ENCODE measurements around the gene PSMA6. TPM values are rescaled to one million over a fixed set of nuclear protein-coding genes. Genes with fewer than 3 reads are reported as not detected.

The PSMA6 gene
- total RNA-seq, 4 donors from 2014 or later: 95.6 to 244 (median 169) TPM

- no peaks in the 10 kb centered on the region for H3K9me3 ChIP-seq
- no peaks in the 10 kb centered on the region for H3K27me3 ChIP-seq
- peaks cover 0 to 5% (median 0%) of the 10 kb centered on the region in 3 donors for H3K36me3 ChIP-seq
- no peak for DNase-seq
- WGBS, 2 donors: 9 to 10% methylated on average over 8 of the region's 8 CpGs
- H3K4me1 ChIP-seq: peaks cover 0 to 39% (median 6%) of the 10 kb centered on the region in 3 donors
- intact Hi-C loops (cut with DNase I): loop anchor here (5.0 kb wide), 1 partner anchor 120 kb away; no protein-coding TSS in a partner anchor
- no peak overlapping the region for H3K4me3 ChIP-seq
- H3K27ac ChIP-seq: no peak overlapping the region
- TF ChIP-seq, protein P1, sequence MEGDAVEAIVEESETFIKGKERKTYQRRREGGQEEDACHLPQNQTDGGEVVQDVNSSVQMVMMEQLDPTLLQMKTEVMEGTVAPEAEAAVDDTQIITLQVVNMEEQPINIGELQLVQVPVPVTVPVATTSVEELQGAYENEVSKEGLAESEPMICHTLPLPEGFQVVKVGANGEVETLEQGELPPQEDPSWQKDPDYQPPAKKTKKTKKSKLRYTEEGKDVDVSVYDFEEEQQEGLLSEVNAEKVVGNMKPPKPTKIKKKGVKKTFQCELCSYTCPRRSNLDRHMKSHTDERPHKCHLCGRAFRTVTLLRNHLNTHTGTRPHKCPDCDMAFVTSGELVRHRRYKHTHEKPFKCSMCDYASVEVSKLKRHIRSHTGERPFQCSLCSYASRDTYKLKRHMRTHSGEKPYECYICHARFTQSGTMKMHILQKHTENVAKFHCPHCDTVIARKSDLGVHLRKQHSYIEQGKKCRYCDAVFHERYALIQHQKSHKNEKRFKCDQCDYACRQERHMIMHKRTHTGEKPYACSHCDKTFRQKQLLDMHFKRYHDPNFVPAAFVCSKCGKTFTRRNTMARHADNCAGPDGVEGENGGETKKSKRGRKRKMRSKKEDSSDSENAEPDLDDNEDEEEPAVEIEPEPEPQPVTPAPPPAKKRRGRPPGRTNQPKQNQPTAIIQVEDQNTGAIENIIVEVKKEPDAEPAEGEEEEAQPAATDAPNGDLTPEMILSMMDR (IDR thresholded peaks at IDR 0.05): no peak
- TF ChIP-seq POLR2A (IDR thresholded peaks at IDR 0.05): no peak
These were observed 4.7 kb upstream of the PSMA6 start for GRCh38 chr14:35287431-35288013.

DNA sequence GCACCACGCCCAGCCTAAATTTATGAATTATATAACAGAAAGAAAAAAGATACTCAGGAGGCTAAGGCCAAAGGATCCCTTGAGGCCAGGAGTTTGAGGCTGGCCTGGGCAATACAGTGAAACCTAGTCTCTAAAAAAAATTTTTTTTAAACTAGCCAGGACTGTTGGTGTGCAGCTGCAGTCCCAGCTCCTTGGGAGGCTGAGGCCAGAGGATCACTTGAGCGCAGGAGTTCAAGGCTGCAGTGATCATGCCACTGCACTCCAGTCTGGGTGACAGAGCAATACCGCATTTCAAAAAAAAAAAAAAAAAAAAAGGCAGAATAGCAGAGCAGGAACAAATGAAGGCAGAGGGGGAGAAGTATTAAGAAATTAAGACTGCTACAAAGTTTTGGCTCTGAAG is 2.6 kb upstream of the PSMA6 start:
- Histone ChIP-seq H3K4me1 (peaks cover 11 to 58% (median 17%) of the 10 kb centered on the region in 3 donors), H3K27me3 (no peaks in the 10 kb centered on the region), H3K27ac (no peak overlapping the region), H3K9me3 (no peaks in the 10 kb centered on the region), H3K4me3 (no peak overlapping the region), H3K36me3 (no peaks in the 10 kb centered on the region)
- TF ChIP-seq, protein P1 (IDR thresholded peaks at IDR 0.05): no peak
- no peak for TF ChIP-seq POLR2A (IDR thresholded peaks at IDR 0.05)
- no peak for DNase-seq
- WGBS, 2 donors: 83 to 91% methylated on average over 2 to 3 of the region's 3 CpGs
- intact Hi-C loops (cut with DNase I): loop anchor here (5.0 kb wide), 1 partner anchor 118 kb away; no protein-coding TSS in a partner anchor

DNA sequence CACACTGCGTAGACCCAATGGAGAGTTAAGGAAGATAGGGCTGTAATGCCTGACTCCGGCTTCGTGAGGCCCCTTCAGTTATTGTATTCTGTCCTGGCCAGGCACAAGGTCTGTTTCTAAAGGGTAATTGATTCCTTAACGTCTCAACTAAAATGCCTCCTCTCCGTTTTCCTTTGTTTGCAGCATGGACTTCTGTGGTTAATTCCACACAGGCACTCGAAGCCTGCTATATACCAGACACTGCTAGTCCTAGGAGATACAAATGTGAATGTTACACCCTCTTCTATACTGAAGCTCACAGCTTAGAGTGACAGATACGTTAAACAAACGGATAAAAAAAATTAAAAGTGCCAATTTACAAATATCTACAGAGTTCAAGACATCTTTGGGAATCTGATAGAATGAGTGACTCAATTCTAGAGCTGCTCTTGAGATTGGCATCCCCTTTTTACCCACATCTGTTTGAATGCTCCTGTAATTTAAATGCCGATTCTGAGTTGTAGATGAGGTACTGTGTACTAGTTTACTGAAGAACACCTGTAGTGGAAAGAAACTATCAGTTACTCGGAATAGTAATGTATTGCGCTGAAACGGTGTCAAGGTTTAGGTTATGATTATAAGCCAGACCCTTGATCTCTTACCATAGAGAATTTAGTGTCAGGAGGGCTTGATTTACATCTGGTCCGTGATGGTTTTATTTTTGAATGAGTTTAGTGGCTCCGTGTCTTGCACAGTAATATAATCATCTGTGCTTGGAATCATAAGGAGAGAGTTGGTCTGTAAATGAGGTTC is 784 bp downstream of the PSMA6 start:
- intact Hi-C loops (cut with DNase I): no loop called here

DNA sequence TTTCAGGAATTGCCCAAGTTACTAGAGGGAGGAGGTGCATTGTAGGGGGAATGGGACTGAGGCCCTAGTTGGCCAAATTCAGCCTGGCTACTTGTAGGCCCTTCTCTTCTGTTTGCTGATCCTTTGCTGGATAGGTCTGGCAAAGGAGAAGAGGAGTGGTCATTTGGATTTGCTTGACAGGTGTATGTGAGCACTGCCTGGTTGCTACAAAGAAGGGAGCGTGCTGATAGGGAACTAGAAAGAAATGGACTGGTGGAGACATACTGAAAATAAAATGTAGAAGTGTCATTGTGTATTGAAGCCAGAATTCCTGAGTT is 3.6 kb downstream of the PSMA6 start:
- Histone ChIP-seq H3K4me1 (peaks cover 27 to 81% (median 32%) of the 10 kb centered on the region in 3 donors), H3K27me3 (no peaks in the 10 kb centered on the region), H3K9me3 (no peaks in the 10 kb centered on the region), H3K27ac (no peak overlapping the region), H3K36me3 (peaks cover 0 to 5% (median 0%) of the 10 kb centered on the region in 3 donors), H3K4me3 (no peak overlapping the region)
- TF ChIP-seq, protein P1 (IDR thresholded peaks at IDR 0.05): no peak
- TF ChIP-seq POLR2A (IDR thresholded peaks at IDR 0.05): no peak
- intact Hi-C loops (cut with DNase I): no loop called here
- DNase-seq: no peak
- 94 to 100% methylated on average over 1 of the region's 1 CpG for WGBS, 2 donors

More for the DNA sequence above, 784 bp downstream of the PSMA6 start:
- Histone ChIP-seq H3K27ac (peak overlapping the region; percentile 90 to 97 (median 94)), H3K36me3 (peaks cover 0 to 5% (median 0%) of the 10 kb centered on the region in 3 donors), H3K4me1 (peaks cover 22 to 65% (median 27%) of the 10 kb centered on the region in 3 donors), H3K27me3 (no peaks in the 10 kb centered on the region), H3K4me3 (peak overlapping the region; percentile 72 to 83 (median 78)), H3K9me3 (no peaks in the 10 kb centered on the region)
- DNase-seq: no peak
- WGBS, 2 donors: 3 to 4% methylated on average over 13 of the region's 14 CpGs
- TF ChIP-seq, protein P1 (IDR thresholded peaks at IDR 0.05): no peak
- TF ChIP-seq POLR2A (IDR thresholded peaks at IDR 0.05): no peak

DNA sequence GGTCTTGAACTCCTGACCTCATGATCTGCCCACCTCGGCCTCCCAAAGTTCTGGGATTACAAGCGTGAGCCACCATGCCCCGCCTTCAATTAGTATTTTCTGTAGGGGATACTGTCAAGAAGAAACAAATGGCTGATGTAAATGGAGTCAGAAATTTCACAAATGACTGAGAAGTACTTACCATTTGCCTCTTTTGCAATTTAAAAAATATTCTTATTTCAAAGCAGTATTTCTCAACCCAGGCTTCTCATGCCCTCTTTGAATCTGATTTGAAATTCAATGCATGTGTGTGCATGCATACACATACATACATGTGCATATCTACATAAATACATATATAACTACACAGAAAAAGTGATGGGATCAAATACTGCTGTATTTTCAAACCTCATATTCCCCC is 4.4 kb downstream of the PSMA6 start:
- H3K4me3 ChIP-seq: no peak overlapping the region

More for the DNA sequence above, 4.4 kb downstream of the PSMA6 start:
- DNase-seq: no peak
- Histone ChIP-seq H3K9me3 (no peaks in the 10 kb centered on the region), H3K27ac (no peak overlapping the region), H3K36me3 (peaks cover 0 to 5% (median 0%) of the 10 kb centered on the region in 3 donors), H3K27me3 (no peaks in the 10 kb centered on the region), H3K4me1 (peaks cover 27 to 82% (median 39%) of the 10 kb centered on the region in 3 donors)
- WGBS, 2 donors: 86 to 93% methylated on average over 2 to 3 of the region's 3 CpGs
- no peak for TF ChIP-seq POLR2A (IDR thresholded peaks at IDR 0.05)
- TF ChIP-seq, protein P1 (IDR thresholded peaks at IDR 0.05): no peak
- intact Hi-C loops (cut with DNase I): no loop called here
